COLO668 (cell line): ENCODE measurements around the gene BCAP31.
"Not testable (repeated sequence)": the region's sequence is repeated elsewhere in the genome, so short reads cannot be mapped to it uniquely, and the experiment has no call there.

ENCODE experiments used
- DNase-seq: peaks from one replicate; lab custom pipeline; 2025; ENCODE audit not compliant: unreplicated experiment; lab: John Stamatoyannopoulos, UW

BCAP31 gene

DNA sequence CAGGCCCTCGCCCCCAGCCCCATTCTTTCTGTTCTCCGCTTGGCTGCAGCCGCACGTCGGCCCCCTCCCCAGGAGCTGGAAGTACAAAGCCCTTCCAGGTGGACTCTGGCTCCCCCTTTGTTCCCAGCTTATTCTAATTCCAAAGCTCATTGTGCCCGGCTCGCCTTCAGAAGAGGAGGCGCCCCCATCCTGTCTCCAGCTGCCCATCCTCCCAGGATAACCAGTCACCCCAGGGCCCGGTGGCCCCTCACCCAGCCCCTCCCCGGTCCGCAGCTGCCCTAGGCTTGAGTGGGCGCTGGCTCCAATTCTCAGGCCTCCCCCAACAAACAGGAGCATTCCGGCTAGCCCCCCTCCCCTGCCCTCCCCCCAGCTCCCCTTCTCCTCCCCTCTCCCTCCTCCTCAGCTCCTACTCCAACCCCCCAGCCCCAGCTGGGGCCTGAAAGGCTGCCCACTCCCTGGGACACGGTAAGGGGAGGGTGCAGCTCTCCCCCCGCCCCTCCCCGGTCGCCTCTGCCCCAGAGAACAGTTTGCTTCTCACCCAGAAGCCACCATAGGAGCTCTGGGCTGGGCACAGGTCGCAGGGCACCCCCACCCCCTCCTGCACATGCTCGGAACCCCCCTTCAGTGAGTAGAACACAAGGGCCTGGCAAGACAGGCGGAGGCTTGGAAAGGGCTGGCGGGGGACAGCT, 39.6 kb downstream of the BCAP31 start:
- DNase-seq, result no peak

DNA sequence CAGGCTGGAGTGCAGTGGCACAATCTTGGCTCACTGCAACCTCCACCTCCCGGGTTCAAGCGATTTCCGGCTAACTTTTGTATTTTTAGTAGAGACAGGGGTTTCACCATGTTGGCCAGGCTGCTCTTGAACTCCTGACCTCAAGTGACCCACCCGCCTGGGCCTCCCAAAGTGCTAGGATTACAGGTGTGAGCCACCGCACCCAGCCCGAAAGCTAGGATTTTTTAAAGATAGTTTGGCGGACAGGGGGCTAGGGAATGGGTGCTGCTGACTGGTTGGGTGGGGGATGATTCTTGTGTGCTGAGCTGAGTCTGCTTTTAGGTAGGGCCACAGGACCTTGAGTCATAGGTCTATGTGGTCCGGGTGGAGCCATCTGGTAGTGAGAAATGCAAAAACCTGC, 40.7 kb downstream of the BCAP31 start:
- not testable (repeated sequence) for DNase-seq

DNA sequence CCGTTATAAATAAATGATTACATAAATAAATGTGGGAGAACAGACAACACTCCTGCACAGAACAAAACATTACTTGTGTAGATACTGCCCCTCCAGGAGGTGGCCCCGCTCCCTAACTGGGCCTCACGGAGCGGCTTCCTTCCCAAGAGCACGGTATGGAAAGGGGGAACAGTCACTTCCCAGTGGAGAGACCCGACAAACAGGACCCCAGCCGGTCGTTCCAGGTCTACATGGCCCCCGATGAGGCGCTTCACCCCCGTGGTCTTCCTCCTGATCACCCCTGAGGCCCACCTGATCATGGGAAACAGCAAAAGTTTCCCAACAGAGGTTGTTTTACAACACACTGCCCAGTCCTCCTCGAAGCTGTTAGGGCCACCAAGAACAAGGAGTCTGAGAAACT, 43.0 kb downstream of the BCAP31 start:
- DNase-seq, result no peak

DNA sequence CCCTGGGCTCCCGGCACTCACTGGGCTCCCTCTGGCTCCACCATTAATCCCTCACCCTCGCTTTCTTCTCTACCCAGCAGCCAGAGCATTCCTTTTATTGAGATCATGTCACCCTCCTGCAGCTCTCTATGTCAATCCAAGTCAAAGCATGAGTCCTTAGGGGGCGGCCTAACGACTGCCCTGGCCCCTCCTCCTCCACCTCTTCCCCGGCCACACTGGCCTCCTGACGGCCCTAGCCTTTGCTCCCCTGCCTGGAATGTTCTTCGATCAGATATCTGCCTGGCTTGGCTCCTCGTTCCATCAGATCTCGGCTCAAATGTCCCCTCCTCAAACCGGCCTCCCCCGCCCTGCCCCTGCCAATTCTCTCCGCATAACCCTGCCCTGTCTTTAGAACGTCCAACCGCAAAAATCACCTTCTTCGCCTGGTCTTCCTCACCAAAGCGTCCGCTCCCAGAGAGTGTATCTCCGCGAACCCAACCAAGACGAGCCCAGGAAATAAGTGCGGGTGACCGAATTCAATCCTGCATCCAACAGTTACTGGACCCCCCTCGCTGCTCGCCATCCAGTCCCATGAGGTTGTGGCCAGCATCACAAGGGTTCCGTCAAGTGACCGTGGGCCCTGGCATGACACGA, 49.9 kb downstream of the BCAP31 start:
- DNase-seq, result no peak

DNA sequence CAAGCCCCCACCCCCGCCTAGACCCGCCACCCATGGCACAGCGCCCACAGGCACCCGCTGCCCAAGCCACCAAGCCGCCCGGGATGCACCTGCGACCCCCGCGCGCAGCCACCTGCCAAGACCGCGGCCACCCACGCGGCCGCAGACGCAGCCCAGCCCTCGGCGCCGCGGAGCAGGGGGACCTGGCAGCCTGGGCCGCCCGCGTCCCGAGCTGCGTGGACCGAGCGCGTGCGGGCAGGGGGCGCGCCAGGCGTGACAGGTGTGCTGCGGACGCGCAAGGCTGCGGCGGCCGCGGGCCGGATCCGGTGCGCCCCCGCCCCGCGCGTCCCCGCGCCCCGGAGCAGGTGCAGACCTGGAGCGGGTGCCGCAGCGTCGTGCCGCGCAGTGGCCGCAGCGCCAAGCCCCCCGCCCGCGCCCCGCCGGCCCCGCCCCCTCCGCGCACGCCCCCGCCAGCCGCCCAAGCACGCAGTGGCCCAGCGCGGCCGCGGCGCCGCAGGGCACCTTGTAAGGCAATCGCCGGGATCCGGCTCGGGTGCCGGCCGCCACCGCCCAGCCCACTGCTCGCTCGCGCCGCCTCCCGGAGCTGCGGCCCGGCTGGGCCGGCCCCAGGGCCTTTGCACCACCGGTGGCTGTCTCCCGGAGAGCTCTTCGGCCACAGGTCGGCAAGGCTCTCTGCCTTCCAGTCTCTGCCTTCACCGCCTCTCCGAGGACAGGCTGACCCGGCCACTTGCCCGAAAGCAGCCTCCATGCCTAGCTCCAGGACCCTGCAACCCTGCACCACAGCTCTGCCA, 50.6 kb downstream of the BCAP31 start, which contains the start of gene PNCK:
Gene PNCK (minus strand): TSS at position 386 of the 791 bp plus-strand sequence. CDS start 737 bp downstream, outside the sequence.
- no peak for DNase-seq

DNA sequence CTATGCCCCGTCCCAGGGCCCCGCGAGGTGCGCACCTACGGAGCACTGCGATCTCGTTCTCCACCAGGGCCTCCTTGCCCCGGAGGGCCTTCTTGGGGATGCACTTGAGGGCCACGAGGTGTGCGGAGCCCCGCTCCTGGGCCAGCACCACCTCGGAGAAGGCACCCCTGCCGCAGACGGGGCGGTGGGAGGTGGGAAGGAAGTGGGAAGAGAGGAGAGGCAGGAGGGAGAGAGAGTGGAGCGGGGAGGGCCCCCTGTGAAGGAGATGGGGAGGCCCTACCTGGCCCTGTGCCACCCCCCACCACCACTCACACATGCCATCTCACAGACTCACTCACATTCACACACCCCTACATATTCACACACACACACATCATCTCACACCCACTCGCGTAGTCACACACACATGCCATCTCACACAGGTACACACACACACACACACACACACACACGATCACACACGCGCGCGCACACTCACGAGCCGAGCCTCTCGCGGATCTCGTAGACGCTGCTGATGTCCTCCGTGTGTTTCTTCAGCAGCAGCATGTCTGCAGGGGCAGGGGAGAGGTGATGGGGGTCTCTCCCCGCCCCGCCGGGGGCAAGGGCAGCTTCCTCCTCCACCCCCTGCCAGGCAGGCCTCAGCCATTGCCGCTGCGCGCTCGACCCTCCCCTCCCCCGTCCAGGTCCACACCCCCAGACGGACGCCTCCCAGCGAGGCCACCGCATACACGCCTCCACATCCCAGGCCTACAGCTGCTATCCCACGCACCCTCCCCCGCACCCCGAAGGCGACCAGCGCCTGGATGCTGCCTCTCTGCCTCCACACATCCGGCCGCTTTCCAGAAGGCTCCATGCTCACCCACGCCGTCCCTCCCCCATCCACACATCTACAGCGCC, 51.4 kb downstream of the BCAP31 start:
- no peak for DNase-seq

DNA sequence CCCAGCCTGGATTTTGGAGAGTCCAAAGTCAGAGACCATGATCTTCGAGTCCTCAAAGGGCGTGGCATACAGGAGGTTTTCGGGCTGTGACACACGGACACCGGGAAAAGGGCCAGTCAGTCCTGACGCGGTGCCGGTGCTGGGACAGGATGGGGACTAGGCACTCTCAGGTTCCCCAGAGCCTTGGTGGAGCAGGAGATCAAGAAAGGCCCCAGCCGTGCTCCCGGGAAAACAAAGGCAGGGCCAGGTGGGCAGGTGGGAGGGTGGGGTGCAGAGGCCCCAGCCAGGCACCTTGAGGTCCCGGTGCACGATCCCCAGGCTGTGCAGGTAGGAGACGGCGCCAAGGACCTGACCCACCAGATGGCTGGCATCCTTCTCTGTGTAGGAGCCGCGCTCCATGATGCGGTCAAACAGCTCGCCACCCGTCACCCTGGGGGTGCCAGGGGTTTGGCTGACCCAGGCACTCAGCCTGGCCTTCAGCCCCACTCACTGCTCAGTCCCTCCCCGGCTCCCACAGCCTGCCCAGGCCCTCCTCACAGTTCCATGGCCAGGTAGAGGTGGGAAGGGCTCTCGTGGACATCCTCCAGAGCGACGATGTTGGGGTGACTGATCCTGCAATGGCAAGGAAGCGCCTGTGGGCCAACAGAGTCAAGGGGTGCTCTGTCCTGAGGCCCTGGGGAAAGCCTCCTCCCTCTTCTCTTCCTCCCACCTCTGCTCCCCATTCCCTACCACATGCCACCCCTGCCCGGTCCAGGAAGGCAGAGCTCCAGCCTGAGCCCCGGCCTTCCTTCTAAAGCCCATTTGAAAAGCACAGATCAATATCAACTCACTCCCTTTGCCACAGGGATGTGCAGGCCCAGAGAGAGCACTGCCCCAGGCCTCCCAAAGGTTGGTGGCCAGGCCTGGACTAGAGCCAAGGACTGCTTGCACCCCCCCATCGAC, 52.3 kb downstream of the BCAP31 start:
- no peak for DNase-seq

DNA sequence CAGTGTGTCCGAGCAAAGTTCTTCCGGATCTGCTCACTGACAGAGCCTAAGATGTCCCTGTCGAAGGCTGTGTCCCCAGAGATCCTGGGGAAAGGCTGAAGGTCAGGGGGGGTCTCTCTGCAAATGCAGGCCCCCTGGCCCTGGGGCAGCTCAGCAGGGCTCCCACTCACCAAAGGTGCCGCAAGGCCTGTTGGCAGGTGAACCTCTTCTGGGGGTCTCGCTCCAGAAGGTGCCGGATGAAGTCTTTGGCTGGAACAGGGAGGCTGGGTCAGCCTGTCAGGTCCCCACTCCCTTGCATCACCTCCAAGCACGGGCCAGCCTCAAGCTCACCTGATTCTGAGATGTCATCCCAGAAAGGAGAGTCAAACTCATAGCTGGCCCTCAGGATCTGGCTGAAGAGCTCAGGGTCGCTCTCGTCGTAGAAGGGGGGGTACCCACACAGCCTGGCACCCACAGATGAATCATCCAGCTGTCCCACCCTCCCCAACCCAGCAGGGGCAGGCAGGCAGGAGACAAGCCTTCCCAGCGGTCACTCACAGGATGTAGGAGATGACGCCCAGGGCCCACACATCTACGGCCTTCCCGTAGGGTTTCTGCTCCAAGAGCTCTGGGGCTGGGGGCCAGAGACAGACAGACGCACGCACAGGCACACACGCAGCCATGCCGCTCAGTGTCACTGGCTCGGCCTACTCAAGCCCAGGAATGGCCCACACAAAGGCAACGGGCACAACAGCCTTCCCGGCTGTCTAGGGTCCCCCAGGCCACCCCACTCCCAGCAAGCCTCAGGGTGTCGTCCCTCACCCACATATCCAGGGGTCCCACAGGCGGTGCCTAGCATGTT, 53.2 kb downstream of the BCAP31 start:
- DNase-seq, result no peak

DNA sequence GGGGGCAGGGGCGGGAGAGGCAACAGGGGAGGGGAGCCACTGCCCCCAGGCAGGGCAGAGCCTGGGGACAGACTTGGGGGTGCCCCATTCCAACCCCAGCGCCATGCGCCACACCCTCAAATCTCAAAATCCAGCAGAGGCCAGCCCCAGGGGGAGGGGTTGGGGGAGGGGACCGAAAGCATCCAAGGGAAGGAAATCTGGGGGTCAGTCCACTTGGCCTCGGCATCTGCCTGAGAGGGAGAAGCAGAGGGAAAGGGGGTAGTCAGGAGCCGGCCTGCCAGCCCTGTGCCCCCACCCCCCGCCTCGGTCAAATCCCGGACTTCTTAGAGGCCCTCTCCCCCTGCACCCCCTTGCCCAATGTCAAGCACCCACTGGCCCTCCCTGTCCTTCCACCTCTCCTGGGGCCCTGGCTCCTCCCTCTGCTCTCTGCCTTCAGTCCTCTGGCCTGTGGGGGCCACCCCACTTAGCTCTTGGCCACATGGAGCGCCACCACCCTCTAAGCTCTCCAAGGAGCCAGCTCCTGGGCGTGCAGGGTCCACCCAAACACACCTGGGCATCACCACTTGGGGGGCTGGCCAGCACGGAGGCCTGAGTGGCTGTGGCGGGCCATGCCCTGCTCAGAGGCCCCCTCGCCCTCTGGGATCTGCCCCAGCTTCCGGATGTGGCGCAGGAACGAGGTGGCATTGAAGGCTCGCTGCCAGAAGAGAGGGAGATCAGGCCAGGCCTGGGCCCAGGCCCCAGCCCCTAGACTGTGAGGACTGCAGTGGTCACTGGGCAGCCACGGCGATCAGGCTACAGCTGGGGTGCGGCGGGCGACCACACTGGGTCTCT, 54.1 kb downstream of the BCAP31 start:
- DNase-seq, result no peak

DNA sequence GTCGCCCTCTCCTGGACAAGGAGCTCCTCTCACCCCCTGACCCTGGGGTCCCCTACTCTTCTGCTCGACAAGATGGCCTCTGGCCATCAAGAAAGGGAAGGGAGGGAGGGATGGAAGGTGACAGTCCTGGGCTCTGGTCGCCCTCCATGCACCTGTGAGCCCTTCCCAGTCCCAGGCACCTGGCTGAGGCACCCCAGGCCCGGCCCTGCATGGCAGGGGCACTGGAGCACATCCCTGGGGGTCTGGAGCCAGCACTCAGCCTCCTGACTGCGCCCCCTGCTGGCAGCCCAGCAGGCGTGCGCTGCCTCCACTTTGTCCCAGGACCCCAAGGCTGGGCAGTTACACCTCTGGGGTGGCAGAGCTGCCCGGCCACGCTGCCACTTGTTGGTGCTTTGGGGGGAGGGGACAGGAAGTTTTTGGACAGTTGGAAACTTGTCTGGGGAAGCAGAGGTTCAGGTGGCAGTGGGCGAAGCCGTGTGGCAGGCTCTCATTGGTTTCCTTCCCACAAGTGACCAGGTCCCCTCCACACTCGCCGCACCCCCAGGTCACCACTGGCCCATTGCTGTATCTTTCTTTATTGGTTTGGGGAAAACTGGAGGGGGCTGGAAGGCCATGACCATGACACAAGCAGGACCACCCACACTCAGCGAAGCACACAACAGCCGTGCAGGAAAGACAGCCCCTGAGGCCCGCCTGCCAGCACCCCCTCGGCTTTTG, 54.9 kb downstream of the BCAP31 start:
- DNase-seq, result peak; percentile 21

DNA sequence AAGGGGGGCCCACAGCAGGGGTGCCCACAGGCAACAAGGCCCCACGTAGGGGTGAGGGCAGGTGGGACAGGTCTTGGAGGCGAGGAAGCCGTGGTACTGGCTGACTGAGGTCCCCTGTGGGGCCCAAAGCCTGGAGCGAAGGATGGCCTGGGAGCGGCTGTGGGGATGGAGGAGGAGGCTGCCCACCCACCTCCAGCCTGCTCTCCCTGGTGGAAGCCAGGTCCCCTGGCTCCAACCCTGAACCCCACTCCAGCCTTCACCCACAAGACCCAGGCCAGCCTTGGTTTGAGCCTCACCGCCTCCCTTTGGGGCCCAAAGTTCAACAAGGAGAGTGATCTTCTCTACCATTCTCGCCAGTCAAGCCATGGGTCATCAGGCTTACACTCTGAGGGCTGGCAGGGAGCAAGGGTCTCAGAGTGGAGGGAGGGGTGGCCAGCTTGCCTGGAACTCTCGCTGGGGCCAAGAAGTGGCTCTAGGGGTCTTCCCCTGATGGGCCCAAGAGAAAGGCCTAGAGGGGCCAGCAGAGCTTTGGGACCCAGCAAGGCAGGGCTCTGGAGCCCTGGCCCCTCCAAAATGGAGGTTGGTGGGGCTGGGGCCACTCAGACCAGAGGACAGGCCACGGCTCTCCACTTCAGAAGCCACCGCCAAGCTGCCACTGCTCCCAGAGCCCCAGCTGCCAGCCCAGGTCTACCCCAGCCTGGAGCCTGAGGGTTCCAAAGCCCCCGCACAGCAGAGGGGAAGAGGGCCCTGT, 55.6 kb downstream of the BCAP31 start:
- no peak for DNase-seq

DNA sequence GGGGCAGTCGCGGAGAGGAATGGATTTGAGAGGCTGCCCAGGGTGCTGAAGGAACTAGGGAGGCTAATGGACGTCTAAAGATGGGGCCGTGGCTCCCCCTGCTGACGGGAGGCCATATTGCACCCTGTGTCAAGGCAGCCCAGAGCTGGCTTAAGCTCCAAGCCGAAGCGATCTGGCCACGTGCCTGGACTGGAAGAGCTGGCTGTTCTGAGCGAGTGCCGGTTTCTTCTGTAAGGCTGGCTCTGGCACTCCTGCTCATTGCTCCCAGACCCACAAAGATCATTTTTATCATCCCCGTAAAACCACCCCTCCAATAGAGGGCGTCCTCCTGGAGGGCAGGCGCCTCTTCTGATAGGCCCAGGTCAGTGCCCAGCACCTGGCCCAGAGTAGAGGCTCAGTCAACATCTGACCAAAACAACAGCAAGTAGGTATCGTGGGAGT, 56.2 kb downstream of the BCAP31 start:
- peak; percentile 63 for DNase-seq

DNA sequence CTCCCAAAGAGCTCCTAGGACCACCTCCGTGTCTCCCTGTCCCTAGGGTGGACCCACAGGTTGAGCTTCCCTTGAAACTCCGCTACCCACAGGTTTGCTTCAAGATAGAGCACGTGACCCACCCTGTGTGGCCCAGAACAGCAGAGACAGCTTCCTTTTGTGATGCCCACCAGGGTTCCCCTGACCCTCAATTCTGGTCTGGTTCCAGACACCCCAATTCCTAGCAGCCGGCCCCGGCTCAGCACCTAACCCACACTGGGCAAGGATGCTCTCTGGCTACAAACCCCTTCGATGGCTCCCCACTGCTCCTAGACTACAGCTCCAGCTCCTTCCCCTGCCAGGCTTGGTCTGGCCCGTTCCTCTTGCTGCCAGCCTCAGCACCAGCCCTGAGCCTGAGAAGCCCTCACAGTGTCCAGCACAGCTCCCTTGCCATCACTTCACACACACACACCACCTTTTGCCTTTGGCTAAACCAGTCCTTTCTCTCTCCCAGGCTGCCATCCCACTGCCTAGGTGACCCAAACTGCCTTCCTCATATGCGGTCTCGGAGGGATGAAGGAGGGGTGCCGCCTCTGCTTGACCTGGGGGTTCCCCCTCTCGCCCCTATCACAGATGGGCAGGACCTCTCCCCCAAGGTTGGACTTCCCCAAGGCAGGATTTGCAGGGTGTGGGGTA, 56.8 kb downstream of the BCAP31 start:
- no peak for DNase-seq

DNA sequence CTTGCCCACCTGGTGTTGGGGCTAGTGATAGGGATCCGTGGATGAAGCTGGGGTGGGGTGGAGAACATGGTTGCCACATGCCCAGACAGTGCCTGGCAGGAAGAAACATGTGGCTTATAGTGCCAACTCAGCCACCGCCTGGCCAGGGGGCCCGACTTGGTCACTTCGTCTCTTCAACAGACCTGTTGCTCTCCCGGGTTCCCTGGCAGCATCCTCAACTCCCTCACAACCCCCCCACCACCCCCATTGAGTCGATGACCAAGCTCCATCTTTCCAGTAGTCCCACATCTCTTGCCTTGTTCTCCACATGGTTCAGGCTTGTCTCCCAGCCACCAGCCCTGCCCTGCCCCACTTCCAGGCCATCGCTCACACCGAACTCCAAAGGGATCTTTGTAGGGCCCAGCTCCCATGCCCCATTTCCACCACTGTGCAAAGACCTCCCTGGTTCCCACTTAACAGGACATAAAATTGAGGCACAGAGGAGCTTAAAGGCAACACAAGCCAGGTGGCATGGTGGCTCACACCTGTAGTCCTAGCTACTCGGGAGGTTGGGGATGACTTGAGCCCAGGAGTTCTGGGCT, 58.4 kb downstream of the BCAP31 start:
- DNase-seq, result no peak

DNA sequence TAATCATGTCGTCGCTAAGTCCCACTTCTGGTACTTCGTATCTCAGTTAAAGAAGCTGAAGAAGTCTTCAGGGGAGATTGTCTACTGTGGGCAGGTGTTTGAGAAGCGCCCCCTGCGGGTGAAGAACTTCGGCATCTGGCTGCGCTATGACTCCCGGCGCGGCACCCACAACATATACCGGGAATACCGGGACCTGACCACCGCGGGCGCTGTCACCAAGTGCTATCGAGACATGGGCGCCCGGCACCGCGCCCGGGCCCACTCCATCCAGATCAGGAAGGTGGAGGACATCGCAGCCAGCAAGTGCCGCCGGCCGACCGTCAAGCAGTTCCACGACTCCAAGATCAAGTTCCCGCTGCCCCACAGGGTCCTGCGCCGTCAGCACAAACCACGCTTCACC, 61.9 kb downstream of the BCAP31 start:
- peak; percentile 48 for DNase-seq

DNA sequence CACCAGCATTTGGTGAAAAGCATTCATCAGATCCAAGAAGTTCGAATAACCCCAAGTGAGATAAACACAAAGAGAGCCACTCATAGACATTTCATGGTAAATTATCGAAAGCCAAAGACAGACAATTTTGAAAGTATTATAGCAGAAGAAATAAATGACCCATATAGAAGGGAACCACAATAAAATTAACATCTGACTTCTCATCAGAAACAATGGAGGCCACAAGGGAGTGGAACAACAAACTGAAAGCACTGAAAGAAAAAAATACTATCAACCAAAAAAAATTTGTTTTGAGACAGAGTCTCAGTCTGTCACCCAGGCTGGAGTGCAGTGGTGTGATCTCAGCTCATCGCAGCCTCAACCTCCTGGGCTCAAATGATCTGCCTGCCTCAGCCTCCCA, 64.9 kb downstream of the BCAP31 start:
- DNase-seq, result no peak
